NT2/D1 (cell line): ENCODE measurements around the gene AMIGO3.
"Not testable (repeated sequence)": the region's sequence is repeated elsewhere in the genome, so short reads cannot be mapped to it uniquely, and the experiment has no call there.

Experiments
- SUZ12 ChIP-seq: IDR thresholded peaks from 2 replicates; pipeline ENCODE4 v1.6.1; 2011; ENCODE audit not compliant: insufficient read length, insufficient read depth; ENCODE audit errors: extremely low read depth
- YY1 ChIP-seq: IDR thresholded peaks from 2 replicates; pipeline ENCODE4 v1.6.1; 2011; ENCODE audit not compliant: insufficient read length, insufficient read depth
- ZNF274 ChIP-seq: IDR thresholded peaks from 2 replicates; pipeline ENCODE4 v1.6.1; 2011; ENCODE audit warnings: mild to moderate bottlenecking, low read depth, low read length

DNA sequence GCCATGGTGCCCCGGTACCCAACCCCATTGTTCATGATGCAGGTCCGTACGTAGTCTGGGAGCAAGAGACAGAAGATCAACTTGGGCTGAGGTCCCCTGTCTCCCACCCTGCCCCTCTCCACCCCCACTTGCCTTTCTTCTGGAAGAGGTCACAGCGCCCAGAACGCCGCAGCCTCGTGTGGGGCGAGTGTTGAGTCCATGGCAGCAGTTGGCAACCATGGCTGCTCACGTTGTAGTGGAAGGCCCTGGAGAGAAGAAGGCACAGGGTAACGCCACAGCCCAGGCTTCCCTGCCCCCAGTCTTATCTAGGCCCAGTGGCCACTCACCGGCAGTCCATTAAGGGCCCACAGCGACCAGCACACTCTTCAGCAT lies 32.1 kb downstream of the AMIGO3 start:
- not testable (repeated sequence) for TF ChIP-seq ZNF274, YY1, SUZ12
